Measurements from ENCODE around the gene UBQLNL. TPM values are rescaled to one million over a fixed set of nuclear protein-coding genes. Genes with fewer than 3 reads are reported as not detected.

UBQLNL gene
- total and polyA plus RNA-seq, 2 of the 13 experiments (the other 11 are each of a cell fraction or from before 2014, with no cell fraction given): 0.08 TPM; not detected in 1

- no peak within 1 kb of the TSS for H3K4me2 ChIP-seq (ENCODE audit: low read depth, low read length)
- TF ChIP-seq BCL3 (CRISPR knock-in tag; IDR thresholded peaks at IDR 0.05) (no peak), ZNF766 (CRISPR knock-in tag; IDR thresholded peaks at IDR 0.05; ENCODE audit: borderline replicate concordance) (no peak), ATF4 (CRISPR knock-in tag; IDR thresholded peaks at IDR 0.05) (no peak), MAFK (conservative IDR thresholded peaks at IDR 0.05 in 1 of 2, IDR thresholded peaks at IDR 0.05 in 1 of 2; ENCODE audit: low read length in 2 of 2) (no peak), ARID4A (CRISPR knock-in tag; IDR thresholded peaks at IDR 0.05; ENCODE audit: borderline replicate concordance) (no peak), ZNF775 (CRISPR knock-in tag; IDR thresholded peaks at IDR 0.05; ENCODE audit: borderline replicate concordance) (no peak), ZNF746 (CRISPR knock-in tag; IDR thresholded peaks at IDR 0.05) (no peak), NONO (IDR thresholded peaks at IDR 0.05) (no peak), NONO (CRISPR knock-in tag; conservative IDR thresholded peaks at IDR 0.05) (no peak), MXD3 (CRISPR knock-in tag; IDR thresholded peaks at IDR 0.05) (no peak), ZNF512 (CRISPR knock-in tag; IDR thresholded peaks at IDR 0.05) (no peak), HOXA7 (CRISPR knock-in tag; IDR thresholded peaks at IDR 0.05) (no peak), TMF1 (CRISPR knock-in tag; IDR thresholded peaks at IDR 0.05; ENCODE audit: low read depth) (no peak)
Measured at GRCh38 chr11:5488385-5488784, 28.1 kb downstream of the UBQLNL start, which contains the start of gene OR52D1. Gene OR52D1 (plus strand): TSS chr11:5488685. CDS start chr11:5488707, 22 bp downstream.

More at GRCh38 chr11:5488385-5488784, 28.1 kb downstream of the UBQLNL start, which contains the start of gene OR52D1:
- in situ Hi-C loops (cut with HindIII; ENCODE audit: extremely low pct_ligation_motif_present, low pct_unique_long_range_greater_than_20kb) (no loop called here), intact Hi-C loops (cut with micrococcal nuclease; ENCODE audit: unreplicated experiment) (no loop called here)
- Histone ChIP-seq H3K27ac (ENCODE audit: extremely low read length, insufficient read depth, low read length) (no peak within 1 kb of the TSS), H3K4me1 (ENCODE audit: insufficient read depth, low read length) (no peaks in the 10 kb centered on the region), H3K27me3 (ENCODE audit: control insufficient read depth in 1 of 2, insufficient read depth in 2 of 2, low read length in 2 of 2) (0 out of 5 replicates have a peak, but pooled peaks cover 0 to 2% of the 10 kb centered on the region in 2 experiments), H4K20me1 (ENCODE audit: insufficient read depth, low read length) (no peaks in the 10 kb centered on the region), H3K4me3 (replicated peaks in 1 of 3; ENCODE audit: insufficient read depth in 1 of 3, low read depth in 2 of 3, low read length in 3 of 3) (no peak within 1 kb of the TSS), H3K36me3 (replicated peaks in 1 of 2; ENCODE audit: control insufficient read depth in 1 of 2, insufficient read depth in 2 of 2, low read length in 2 of 2) (no peaks in the 10 kb centered on the region), H3K79me2 (ENCODE audit: insufficient read depth, low read length) (no peaks in the 10 kb centered on the region), H3K9ac (ENCODE audit: insufficient read depth, low read depth, low read length) (no peak within 1 kb of the TSS), H2AFZ (ENCODE audit: low read length) (no peak within 1 kb of the TSS), H3K9me3 (ENCODE audit: low read length) (no peaks in the 10 kb centered on the region)
- CTCF ChIA-PET (ENCODE audit: low intra/inter-chr PET ratio, low total read pairs): no interaction called here
- BruUV-seq (replicated peaks): no TSS peak
- no peak for ATAC-seq
- POLR2A ChIA-PET: no interaction called here
- no peak for DNase-seq (ENCODE audit: low spot score)
- no peak for FAIRE-seq
